ENCODE data around the gene RPL3.

RPL3 gene

GRCh38 chr22:39291523-39291922, 27.9 kb downstream of the RPL3 start:
- intact Hi-C loops (cut with DNase I) = no loop called here

GRCh38 chr22:39290724-39291161, 28.7 kb downstream of the RPL3 start:
- peak in 1 of 42 donors; percentile 55 for DNase-seq
- intact Hi-C loops (cut with DNase I) = no loop called here

More at GRCh38 chr22:39291523-39291922, 27.9 kb downstream of the RPL3 start:
- DNase-seq = no peak

DNA sequence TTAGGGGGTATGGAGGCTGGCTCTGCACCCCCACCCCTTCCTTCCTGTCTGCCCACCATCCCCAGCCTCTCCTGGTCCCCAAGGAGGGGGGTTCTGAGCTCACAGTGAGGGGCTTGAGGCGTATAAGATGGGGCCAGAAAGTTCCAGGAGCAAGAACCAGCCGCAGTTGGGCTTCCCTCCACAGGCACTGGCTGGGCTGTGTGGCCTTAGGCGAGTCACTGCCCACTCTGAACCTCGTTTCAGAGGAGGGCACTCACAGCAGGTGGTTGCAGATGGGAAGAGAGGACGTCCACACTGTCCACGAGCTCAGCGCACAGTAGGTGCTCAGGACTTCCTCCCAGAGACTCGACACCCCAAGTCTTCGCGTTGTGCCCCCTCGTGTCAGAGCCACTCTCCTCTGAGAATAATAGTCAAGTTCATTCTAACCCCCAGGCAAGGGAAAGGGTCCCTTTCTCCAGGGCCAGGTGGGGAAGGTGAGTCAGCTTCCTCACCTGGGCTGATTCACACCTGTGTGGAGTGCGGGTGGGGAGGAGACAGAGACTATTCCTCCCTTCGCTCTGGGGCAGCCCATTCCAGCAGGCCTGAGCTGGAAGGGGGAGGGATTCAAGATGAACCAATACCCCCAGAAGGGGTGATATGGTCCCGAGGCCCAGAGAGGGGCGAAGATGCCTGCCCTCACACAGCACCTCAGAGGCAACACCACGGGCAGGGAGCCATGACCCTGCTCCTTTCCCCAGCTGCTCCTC, 29.3 kb downstream of the RPL3 start:
- DNase-seq = no peak
- intact Hi-C loops (cut with DNase I) = no loop called here

DNA sequence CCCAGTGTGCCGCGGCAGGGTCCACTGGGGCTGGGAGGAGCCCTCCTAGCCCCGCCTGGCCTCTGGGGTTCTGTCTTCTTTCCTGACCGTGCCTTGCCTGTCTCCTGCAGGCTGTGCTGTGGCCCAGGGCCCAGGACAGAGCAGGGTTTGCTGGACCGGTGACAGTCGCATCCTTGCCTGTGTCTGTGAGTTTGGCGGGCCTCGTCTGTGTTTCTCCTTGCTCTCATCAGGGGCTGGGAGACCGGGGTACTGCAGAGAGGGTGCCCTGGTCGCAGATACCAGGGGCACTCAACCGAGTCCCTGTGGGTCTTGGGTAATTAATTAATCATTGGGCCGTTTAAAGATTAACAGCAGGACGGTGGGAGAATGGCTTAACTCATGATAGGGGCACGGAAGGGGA, 29.9 kb downstream of the RPL3 start:
- intact Hi-C loops (cut with DNase I) = no loop called here
- DNase-seq = no peak

- intact Hi-C loops (cut with DNase I) = no loop called here
These were observed 31.1 kb downstream of the RPL3 start for GRCh38 chr22:39288135-39288898.

DNA sequence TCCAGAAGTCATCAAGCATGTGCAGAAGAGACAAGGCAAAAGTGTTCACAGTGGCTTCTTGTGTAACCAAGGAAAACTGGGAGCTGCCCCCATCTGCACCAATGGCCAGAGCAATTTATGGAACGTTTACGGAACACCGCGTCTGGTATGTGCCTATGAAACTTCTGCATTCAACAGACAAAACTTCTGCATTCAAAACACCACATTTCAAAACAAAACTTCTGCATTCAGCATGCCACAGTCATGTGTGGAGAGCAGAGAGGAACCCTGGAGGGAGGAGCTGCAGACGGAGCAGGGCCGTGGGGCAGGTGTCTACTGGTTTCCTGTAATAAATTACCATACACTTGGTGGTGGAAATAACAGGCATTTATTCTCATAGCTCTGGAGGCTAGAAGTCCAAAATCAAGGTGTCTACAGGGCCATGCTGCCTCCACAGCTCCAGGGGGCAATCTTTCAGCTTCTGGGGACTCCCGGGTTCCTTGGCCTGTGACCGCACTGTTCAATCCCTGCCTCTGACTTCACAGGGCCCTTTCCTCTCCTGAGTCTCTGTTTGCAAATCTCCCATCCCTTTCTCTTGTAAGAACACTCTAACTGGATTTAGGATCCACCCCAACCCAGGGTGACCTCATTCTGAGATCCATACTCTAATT, 32.2 kb downstream of the RPL3 start:
- intact Hi-C loops (cut with DNase I) = no loop called here
- peak in 20 of 42 donors; percentile 18 to 56 (median 34) for DNase-seq

More at GRCh38 chr22:39288135-39288898, 31.1 kb downstream of the RPL3 start:
- no peak for DNase-seq

DNA sequence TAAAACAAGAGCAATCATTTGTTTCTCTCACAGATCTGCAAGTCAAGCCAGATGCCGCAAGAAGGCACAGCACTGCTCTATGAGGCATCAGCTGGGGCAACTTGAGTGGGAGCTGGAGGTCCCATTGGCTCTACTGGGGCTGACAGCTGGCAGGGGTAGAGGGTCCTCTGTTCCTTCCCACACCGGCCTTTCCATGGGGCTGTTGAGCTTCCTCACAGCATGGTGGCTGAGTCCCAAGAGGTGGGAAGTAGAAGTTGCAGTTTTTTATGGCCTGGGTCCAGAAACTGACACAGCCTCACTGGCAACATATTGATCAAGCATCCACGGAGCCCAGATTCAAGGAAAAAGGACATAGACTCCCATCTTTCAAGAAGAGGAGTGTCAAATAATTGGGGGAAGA, 34.4 kb downstream of the RPL3 start:
- DNase-seq = no peak
- intact Hi-C loops (cut with DNase I) = no loop called here

GRCh38 chr22:39284142-39284980, 35.1 kb downstream of the RPL3 start:
- DNase-seq = no peak

GRCh38 chr22:39283322-39284141, 35.9 kb downstream of the RPL3 start:
- DNase-seq = peak in 40 of 42 donors; percentile 10 to 80 (median 52)
- intact Hi-C loops (cut with DNase I) = no loop called here

More at GRCh38 chr22:39284142-39284980, 35.1 kb downstream of the RPL3 start:
- intact Hi-C loops (cut with DNase I) = no loop called here

DNA sequence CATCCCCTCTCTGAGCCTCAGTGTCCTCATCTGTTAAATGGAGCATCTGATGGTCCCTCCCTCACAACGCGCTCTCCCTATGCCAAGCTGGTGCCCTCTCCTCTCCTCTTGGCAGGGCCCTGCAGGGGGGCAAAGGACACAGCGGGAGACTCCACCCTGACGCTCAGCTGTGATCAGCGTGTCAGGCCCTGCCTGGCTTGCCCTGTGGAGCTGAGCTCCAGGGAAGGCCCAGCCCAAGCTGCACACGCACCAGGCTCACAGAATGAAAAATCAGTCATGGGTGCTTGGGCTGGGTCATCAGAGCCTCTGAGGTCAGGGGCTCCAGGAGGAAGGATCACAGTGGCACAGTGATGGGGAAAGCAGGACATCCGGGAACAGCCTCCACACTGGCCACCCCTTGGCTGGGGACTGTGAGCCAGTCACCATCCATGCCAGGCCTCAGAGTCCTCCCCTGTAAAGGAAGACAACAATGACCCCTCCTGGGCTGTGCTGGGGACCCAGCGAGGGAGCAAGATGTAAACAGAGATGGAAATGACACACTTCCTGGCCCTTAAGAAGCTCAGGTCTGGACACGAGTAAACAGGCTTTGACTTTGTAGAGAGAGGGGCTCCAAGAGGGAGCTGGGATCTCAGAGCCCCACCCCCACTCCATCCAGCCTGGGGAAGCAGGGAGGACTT, 36.6 kb downstream of the RPL3 start:
- intact Hi-C loops (cut with DNase I) = no loop called here
- no peak for DNase-seq

DNA sequence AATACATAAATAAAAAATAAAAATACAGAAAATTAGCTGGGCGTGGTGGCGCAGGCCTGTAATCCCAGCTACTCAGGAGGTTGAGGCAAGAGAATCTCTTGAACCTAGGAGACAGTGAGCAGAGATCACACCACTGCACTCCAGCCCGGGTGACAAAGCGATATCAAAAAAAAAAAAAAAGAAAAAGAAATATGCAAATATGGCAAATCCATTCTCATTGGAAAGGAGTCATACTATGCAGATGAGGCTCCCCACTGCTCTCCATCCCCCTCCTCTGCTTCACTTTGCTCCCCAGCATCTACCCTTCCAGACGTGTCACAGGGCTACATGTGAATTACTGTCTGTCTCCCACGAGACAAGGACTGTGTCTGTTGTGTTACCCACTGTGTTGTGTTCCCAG, 38.3 kb downstream of the RPL3 start:
- no peak for DNase-seq
- intact Hi-C loops (cut with DNase I) = no loop called here

- intact Hi-C loops (cut with DNase I) = no loop called here
- no peak for DNase-seq
These were observed 39.2 kb downstream of the RPL3 start for GRCh38 chr22:39280250-39280649.

GRCh38 chr22:39279170-39279850, 40.1 kb downstream of the RPL3 start:
- intact Hi-C loops (cut with DNase I) = no loop called here
- DNase-seq = peak in 3 of 42 donors; percentile 12 to 52 (median 23)

DNA sequence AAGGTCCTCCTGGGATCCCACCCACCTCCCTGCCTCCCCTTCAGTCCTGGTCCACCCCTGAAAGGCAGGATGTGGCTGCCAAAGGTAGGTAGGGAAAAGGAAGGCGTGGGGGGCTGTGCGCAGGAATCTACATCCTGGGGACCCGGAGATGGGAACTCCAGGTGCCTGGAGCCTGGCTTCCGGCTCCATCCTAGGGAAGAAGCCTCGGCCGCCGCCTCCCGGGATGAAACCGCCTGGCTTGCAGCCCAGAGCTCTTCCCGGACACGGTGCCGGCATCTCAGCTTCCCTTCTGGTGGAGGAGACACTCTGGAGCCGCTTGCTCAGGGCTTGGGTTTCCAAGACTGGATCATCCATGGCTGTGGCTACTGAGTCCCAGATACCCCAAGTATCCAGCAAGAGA, 41.4 kb downstream of the RPL3 start:
- DNase-seq = no peak
- intact Hi-C loops (cut with DNase I) = no loop called here

GRCh38 chr22:39277142-39277607, 42.2 kb downstream of the RPL3 start:
- intact Hi-C loops (cut with DNase I) = no loop called here

DNA sequence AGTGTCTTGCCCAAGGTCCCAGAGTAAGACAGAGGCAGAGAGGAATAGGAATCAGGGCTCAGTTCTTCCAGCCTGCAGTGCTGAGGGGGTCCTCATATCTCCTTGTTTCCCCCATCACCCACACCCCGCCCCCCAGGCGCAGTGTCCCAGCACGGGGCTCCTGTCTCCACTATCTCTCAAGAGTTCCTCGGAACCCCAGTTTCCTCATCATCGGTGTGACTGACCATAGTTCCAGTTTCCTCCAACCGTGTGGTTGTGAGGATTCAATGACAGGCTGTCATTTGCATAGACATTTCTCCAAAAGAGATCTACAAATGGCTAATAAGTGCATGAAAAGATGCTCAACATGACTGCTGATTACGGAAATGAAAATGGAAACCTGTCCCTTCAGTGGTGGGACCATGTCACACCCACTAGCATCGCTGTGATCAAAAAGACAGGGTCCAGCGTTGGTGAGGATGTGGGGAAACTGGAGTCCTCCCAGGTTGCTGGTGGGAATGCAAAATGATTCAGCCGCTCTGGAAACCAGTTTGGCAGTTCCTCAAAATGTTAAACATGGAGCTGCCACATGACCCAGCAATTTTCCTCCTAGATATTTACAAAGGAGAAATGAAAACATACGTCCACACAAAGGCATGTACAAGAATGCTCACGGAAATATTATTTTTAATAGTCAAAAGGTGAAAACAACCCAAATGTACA, 42.8 kb downstream of the RPL3 start:
- DNase-seq = no peak
- intact Hi-C loops (cut with DNase I) = no loop called here

More at GRCh38 chr22:39277142-39277607, 42.2 kb downstream of the RPL3 start:
- DNase-seq = no peak
